NT2/D1 (cell line): ENCODE results near the gene A2ML1.

Source experiments
- YY1 ChIP-seq: IDR thresholded peaks from 2 replicates; pipeline ENCODE4 v1.6.1; 2011; ENCODE audit not compliant: insufficient read length, insufficient read depth
- ZNF274 ChIP-seq: IDR thresholded peaks from 2 replicates; pipeline ENCODE4 v1.6.1; 2011; ENCODE audit warnings: mild to moderate bottlenecking, low read depth, low read length

DNA sequence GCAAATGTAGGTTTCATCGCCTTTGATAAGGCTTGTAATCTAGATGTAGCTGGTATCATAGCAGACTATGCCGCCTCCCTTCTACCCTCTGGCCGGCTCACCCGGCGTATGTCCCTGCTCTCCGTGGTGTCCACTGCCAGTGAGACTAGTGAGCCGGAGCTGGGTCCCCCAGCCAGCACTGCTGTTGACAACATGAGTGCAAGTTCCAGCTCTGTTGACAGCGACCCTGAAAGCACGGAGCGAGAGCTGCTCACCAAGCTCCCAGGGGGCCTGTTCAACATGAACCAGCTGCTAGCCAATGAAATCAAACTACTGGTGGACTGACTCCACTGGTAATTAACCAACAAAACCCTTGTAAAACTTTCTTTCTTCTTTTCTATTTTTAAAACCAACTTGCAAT is 49.0 kb upstream of the A2ML1 start:
- TF ChIP-seq ZNF274 = no peak
- no peak for TF ChIP-seq YY1
